ENCODE results near the gene ZGPAT. TPM values are rescaled to one million over a fixed set of nuclear protein-coding genes. Genes with fewer than 3 reads are reported as not detected.

ZGPAT gene
- total RNA-seq, 1 donor from 2014 or later: 27.2 TPM

DNA sequence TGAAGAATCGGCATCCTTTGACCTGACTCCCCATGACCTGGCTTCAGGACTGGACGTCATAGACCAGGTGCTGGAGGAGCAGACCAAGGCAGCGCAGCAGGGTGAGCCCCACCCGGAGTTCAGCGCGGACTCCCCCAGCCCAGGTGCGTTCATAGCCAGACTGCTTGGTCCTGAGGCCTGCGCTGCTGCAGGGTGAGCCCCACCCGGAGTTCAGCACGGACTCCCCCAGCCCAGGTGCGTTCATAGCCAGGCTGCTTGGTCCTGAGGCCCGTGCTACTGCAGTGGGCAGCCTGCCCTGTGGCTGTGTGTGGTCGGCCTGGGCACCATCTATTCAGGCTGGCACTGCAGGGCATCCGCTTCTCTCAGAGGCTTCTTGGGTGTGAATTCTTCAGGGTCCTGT is 33.9 kb upstream of the ZGPAT start:
- DNase-seq: no peak
- ATAC-seq: peak in 1 of 2 donors; percentile 22
- H3K27ac ChIP-seq: no peak overlapping the region
- peaks cover 60% of the 10 kb centered on the region for H3K36me3 ChIP-seq
- H3K27me3 ChIP-seq (ENCODE audit: low read depth): no peaks in the 10 kb centered on the region
- intact Hi-C loops (cut with DNase I): no loop called here
- no peak overlapping the region for H3K4me3 ChIP-seq
- no peaks in the 10 kb centered on the region for H3K9me3 ChIP-seq
- no peaks in the 10 kb centered on the region for H3K4me1 ChIP-seq
- TF ChIP-seq CTCF (IDR thresholded peaks at IDR 0.05): no peak

DNA sequence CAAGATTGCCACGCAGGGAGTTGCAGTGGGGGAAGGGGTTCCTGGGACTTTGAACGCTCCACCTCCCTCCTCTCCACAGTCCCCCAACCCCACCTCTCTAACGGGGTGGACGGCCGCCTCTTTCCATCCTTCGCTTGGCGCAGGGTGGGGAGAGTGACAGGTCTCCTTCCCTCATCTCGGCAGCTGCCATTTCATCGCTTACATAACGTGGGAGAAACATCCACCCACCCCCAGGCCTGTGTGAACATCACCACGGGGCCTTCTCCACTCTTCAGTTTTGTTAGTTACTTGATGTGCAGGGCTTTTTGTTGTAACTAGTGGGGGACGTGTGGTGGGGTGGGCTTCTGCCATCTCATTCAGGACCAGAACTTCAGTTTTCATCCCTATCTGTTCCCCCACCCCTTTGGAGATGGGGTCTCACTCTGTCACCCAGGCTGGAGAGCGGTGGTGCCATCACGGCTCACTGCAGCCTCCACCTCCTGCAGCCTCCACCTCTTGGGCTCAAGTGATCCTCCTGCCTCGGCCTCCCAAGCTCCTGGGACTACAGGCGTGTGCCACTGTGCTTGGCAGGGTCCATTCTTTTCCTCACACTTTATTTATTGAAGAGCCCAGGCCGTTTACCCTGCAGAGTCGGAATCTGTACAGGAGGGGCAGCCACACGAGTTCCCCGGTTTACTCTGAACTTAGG is 32.0 kb upstream of the ZGPAT start:
- Histone ChIP-seq H3K4me3 (no peak overlapping the region), H3K27me3 (ENCODE audit: low read depth) (no peaks in the 10 kb centered on the region), H3K4me1 (no peaks in the 10 kb centered on the region), H3K36me3 (peaks cover 65% of the 10 kb centered on the region), H3K27ac (no peak overlapping the region), H3K9me3 (no peaks in the 10 kb centered on the region)
- intact Hi-C loops (cut with DNase I): no loop called here
- no peak for TF ChIP-seq CTCF (IDR thresholded peaks at IDR 0.05)
- DNase-seq: no peak
- ATAC-seq: no peak

GRCh38 chr20:63678071-63678470 is 29.8 kb upstream of the ZGPAT start:
- H3K27ac ChIP-seq: no peak overlapping the region
- ATAC-seq (no peak), DNase-seq (no peak)
- H3K4me3 ChIP-seq: no peak overlapping the region
- H3K9me3 ChIP-seq: no peaks in the 10 kb centered on the region
- peaks cover 13% of the 10 kb centered on the region for H3K4me1 ChIP-seq
- intact Hi-C loops (cut with DNase I): no loop called here
- no peaks in the 10 kb centered on the region for H3K27me3 ChIP-seq (ENCODE audit: low read depth)
- no peak for TF ChIP-seq CTCF (IDR thresholded peaks at IDR 0.05)
- H3K36me3 ChIP-seq: peaks cover 58% of the 10 kb centered on the region

GRCh38 chr20:63678667-63679465 is 29.0 kb upstream of the ZGPAT start:
- Histone ChIP-seq H3K27me3 (ENCODE audit: low read depth) (no peaks in the 10 kb centered on the region), H3K36me3 (peaks cover 55% of the 10 kb centered on the region), H3K4me3 (no peak overlapping the region), H3K27ac (no peak overlapping the region), H3K4me1 (peaks cover 16% of the 10 kb centered on the region), H3K9me3 (no peaks in the 10 kb centered on the region)
- intact Hi-C loops (cut with DNase I): no loop called here
- no peak for TF ChIP-seq CTCF (IDR thresholded peaks at IDR 0.05)
- DNase-seq: no peak
- no peak for ATAC-seq

DNA sequence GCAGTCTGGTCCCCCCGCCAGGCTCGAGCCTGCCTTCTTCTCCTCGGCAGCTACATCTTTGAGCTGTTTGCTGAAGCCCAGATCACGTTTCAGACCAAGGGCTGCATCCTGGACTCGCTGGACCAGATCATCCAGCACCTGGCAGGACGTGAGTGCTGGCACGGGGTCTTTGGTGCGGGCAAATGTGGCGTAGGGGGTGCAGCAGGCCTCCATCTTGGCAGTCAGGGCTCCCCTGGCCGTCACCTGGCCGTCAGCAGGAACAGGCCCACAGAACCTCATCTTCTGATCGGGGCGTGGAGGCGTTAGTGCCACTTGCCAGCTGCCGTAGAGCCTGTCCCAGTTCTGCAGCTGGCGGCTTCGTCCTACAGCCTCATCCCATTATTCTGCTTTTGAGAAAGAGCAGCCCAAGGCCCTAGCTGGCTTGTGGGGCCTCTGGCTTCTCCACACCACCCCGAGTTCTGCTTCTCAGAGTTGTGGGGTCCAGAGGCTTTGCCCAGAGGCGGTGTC is 28.0 kb upstream of the ZGPAT start:
- ATAC-seq (no peak), DNase-seq (no peak)
- intact Hi-C loops (cut with DNase I): no loop called here
- Histone ChIP-seq H3K27ac (no peak overlapping the region), H3K9me3 (no peaks in the 10 kb centered on the region), H3K4me3 (no peak overlapping the region), H3K36me3 (peaks cover 46% of the 10 kb centered on the region), H3K27me3 (ENCODE audit: low read depth) (no peaks in the 10 kb centered on the region), H3K4me1 (peaks cover 17% of the 10 kb centered on the region)
- no peak for TF ChIP-seq CTCF (IDR thresholded peaks at IDR 0.05)

Measured in lower lobe of right lung (tissue), 2 donors.